ENCODE measurements around the gene NSMF. TPM values are rescaled to one million over a fixed set of nuclear protein-coding genes. Genes with fewer than 3 reads are reported as not detected.

NSMF gene
- total and polyA plus RNA-seq, 2 experiments from 2014 or later: 20.3 to 103 TPM

DNA sequence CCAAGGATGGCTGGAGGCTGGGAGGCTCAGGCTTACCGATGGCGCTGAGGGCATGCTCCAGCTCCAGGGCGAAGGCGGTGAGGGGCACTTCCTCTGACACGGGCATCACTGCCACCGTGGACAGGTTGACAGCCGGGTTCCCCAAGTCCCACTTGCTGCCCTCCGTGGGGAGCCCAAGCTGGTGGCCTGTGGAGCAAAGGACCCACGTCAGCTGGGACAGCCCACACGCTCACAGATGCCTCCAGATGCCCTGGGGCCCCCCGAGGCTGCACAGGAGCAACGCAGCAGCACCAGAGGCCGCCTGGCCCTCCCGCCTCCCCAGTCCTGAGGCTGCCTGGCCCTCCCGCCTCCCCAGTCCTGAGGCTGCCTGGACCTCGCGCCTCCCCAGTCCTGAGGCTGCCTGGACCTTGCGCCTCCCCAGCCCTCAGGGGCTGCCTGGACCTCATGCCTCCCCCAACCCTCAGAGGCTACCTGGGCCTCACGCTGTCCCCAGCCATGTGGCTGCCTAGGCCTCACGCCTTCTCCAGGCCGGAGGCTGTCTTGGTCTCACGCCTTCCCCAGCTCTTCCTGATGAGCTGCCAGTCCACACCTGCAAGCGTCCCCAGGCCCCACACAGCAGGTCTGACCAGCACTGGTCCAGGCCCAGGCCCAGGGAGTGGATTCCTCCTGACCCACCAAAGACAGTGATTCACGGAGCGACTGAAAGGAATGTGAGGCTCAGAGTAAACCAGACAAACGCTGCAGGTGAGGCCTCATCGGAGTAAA, 25.6 kb upstream of the NSMF start:
- H2AFZ ChIP-seq: no peak overlapping the region
- H3K4me3 ChIP-seq: no peak overlapping the region
- no peak overlapping the region for H3K27ac ChIP-seq (ENCODE audit: low read depth)
- H3K4me1 Mint-ChIP-seq: no peaks in the 10 kb centered on the region; the same call in 2 of the 3 replicates
- H3K27me3 ChIP-seq (ENCODE audit: insufficient read depth): no peaks in the 10 kb centered on the region
- DNase-seq (ENCODE audit: low spot score) (no peak), ATAC-seq (no peak)
- no peaks in the 10 kb centered on the region for H3K4me1 ChIP-seq (ENCODE audit: insufficient read depth)
- H3K9me3 Mint-ChIP-seq: no peaks in the 10 kb centered on the region
- H3K9me2 ChIP-seq (ENCODE audit: insufficient read depth): no peaks in the 10 kb centered on the region
- no peaks in the 10 kb centered on the region for H4K20me1 ChIP-seq (replicated peaks; ENCODE audit: insufficient read depth)
- no peak for TF ChIP-seq ZNF331 (CRISPR knock-in tag; IDR thresholded peaks at IDR 0.05; ENCODE audit: low read depth)
- no peaks in the 10 kb centered on the region for H3F3A ChIP-seq (replicated peaks; ENCODE audit: low read depth)
- peaks cover 3% of the 10 kb centered on the region for H3K27me3 Mint-ChIP-seq (ENCODE audit: insufficient read depth, low read depth, poor library complexity)
- H3K4me2 ChIP-seq: no peak overlapping the region
- no peaks in the 10 kb centered on the region for H3K36me3 ChIP-seq (ENCODE audit: insufficient read depth)
- H3K4me3 Mint-ChIP-seq: no peak overlapping the region
- H3K79me2 ChIP-seq (replicated peaks; ENCODE audit: insufficient read depth): no peaks in the 10 kb centered on the region
- no peak overlapping the region for H3K27ac Mint-ChIP-seq
- no peaks in the 10 kb centered on the region for H3K36me3 Mint-ChIP-seq (ENCODE audit: low read depth)

- peak overlapping the region; percentile 56; the same call in 1 of the 2 replicates for H3K27ac Mint-ChIP-seq
- H3K4me3 Mint-ChIP-seq: no peak overlapping the region
- Histone ChIP-seq H3F3A (replicated peaks; ENCODE audit: low read depth) (no peaks in the 10 kb centered on the region), H3K4me2 (no peak overlapping the region), H3K4me1 (ENCODE audit: insufficient read depth) (no peaks in the 10 kb centered on the region), H3K27me3 (ENCODE audit: insufficient read depth) (no peaks in the 10 kb centered on the region), H3K27ac (ENCODE audit: low read depth) (no peak overlapping the region), H3K36me3 (ENCODE audit: insufficient read depth) (no peaks in the 10 kb centered on the region), H3K79me2 (replicated peaks; ENCODE audit: insufficient read depth) (no peaks in the 10 kb centered on the region), H3K4me3 (no peak overlapping the region), H3K9me2 (ENCODE audit: insufficient read depth) (no peaks in the 10 kb centered on the region), H2AFZ (no peak overlapping the region), H4K20me1 (replicated peaks; ENCODE audit: insufficient read depth) (no peaks in the 10 kb centered on the region)
- peaks cover 2% of the 10 kb centered on the region for H3K27me3 Mint-ChIP-seq (ENCODE audit: insufficient read depth, low read depth, poor library complexity)
- ATAC-seq: no peak
- DNase-seq (ENCODE audit: low spot score): no peak
- no peaks in the 10 kb centered on the region for H3K36me3 Mint-ChIP-seq (ENCODE audit: low read depth)
- no peak for TF ChIP-seq POLR2AphosphoS5 (IDR thresholded peaks at IDR 0.05; ENCODE audit: low read depth)
- no peak for TF ChIP-seq JUNB (IDR thresholded peaks at IDR 0.05; ENCODE audit: unreplicated experiment)
- TF ChIP-seq ETS1 (IDR thresholded peaks at IDR 0.05): no peak
- no peak for TF ChIP-seq CREB1 (CRISPR knock-in tag; IDR thresholded peaks at IDR 0.05; ENCODE audit: low read depth)
- TF ChIP-seq, protein P1, sequence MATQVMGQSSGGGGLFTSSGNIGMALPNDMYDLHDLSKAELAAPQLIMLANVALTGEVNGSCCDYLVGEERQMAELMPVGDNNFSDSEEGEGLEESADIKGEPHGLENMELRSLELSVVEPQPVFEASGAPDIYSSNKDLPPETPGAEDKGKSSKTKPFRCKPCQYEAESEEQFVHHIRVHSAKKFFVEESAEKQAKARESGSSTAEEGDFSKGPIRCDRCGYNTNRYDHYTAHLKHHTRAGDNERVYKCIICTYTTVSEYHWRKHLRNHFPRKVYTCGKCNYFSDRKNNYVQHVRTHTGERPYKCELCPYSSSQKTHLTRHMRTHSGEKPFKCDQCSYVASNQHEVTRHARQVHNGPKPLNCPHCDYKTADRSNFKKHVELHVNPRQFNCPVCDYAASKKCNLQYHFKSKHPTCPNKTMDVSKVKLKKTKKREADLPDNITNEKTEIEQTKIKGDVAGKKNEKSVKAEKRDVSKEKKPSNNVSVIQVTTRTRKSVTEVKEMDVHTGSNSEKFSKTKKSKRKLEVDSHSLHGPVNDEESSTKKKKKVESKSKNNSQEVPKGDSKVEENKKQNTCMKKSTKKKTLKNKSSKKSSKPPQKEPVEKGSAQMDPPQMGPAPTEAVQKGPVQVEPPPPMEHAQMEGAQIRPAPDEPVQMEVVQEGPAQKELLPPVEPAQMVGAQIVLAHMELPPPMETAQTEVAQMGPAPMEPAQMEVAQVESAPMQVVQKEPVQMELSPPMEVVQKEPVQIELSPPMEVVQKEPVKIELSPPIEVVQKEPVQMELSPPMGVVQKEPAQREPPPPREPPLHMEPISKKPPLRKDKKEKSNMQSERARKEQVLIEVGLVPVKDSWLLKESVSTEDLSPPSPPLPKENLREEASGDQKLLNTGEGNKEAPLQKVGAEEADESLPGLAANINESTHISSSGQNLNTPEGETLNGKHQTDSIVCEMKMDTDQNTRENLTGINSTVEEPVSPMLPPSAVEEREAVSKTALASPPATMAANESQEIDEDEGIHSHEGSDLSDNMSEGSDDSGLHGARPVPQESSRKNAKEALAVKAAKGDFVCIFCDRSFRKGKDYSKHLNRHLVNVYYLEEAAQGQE (IDR thresholded peaks at IDR 0.05; ENCODE audit: unreplicated experiment): no peak
- no peaks in the 10 kb centered on the region for H3K9me3 Mint-ChIP-seq
- H3K4me1 Mint-ChIP-seq: peaks cover 5% of the 10 kb centered on the region; the same call in 2 of the 3 replicates
Observed at GRCh38 chr9:137482094-137482781, 23.1 kb upstream of the NSMF start.
